ENCODE results near the gene PNKD.

- TF ChIP-seq, protein P1, sequence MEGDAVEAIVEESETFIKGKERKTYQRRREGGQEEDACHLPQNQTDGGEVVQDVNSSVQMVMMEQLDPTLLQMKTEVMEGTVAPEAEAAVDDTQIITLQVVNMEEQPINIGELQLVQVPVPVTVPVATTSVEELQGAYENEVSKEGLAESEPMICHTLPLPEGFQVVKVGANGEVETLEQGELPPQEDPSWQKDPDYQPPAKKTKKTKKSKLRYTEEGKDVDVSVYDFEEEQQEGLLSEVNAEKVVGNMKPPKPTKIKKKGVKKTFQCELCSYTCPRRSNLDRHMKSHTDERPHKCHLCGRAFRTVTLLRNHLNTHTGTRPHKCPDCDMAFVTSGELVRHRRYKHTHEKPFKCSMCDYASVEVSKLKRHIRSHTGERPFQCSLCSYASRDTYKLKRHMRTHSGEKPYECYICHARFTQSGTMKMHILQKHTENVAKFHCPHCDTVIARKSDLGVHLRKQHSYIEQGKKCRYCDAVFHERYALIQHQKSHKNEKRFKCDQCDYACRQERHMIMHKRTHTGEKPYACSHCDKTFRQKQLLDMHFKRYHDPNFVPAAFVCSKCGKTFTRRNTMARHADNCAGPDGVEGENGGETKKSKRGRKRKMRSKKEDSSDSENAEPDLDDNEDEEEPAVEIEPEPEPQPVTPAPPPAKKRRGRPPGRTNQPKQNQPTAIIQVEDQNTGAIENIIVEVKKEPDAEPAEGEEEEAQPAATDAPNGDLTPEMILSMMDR (IDR thresholded peaks at IDR 0.05; ENCODE audit: control extremely low read depth in 1 of 3, insufficient read depth in 1 of 3, low read depth in 1 of 3, low read length in 3 of 3): no peak
- TF ChIP-seq SP1 (IDR thresholded peaks at IDR 0.05; ENCODE audit: low read depth, low read length) (no peak), POLR2A (IDR thresholded peaks at IDR 0.05; ENCODE audit: control extremely low read depth in 1 of 2, low read depth in 2 of 2, low read length in 2 of 2) (no peak), CHD2 (IDR thresholded peaks at IDR 0.05; ENCODE audit: low read length) (no peak), EGR1 (IDR thresholded peaks at IDR 0.05; ENCODE audit: borderline replicate concordance, low read depth, low read length) (no peak), SIN3A (conservative IDR thresholded peaks at IDR 0.05 in 1 of 2, IDR thresholded peaks at IDR 0.05 in 1 of 2; ENCODE audit: low read depth in 1 of 2, low read length in 2 of 2) (no peak), EZH2 (IDR thresholded peaks at IDR 0.05; ENCODE audit: low read depth, low read length, severe bottlenecking) (no peak), PHF8 (conservative IDR thresholded peaks at IDR 0.05; ENCODE audit: low read depth, low read length) (no peak), SAP30 (IDR thresholded peaks at IDR 0.05; ENCODE audit: insufficient read depth, insufficient replicate concordance, low read length) (no peak), USF2 (IDR thresholded peaks at IDR 0.05; ENCODE audit: low read length) (no peak)
These were observed 17.6 kb upstream of the PNKD start for GRCh38 chr2:218252509-218253231.
